K562 (cell line): Measurements from ENCODE around the gene TSPAN13. TPM values are rescaled to one million over a fixed set of nuclear protein-coding genes. Genes with fewer than 3 reads are reported as not detected.

Experiments
- BCL6 ChIP-seq: fragments of 250-450 bp; sonication (Bioruptor Pico); IDR thresholded peaks from 2 replicates; pipeline ENCODE4 v1.4.0; 2020
- FOXK2 ChIP-seq, 2 experiments: fragments of 450-650 bp; IDR thresholded peaks in 1 of 2; conservative IDR thresholded peaks in 1 of 2; 2 replicates each; pipeline ENCODE4 v1.6.1; 2016; ENCODE audit warnings: low read depth in 2 of 2, mild to moderate bottlenecking in 1 of 2
- LCOR ChIP-seq: sonication (generic); formaldehyde crosslinking; IDR thresholded peaks from 2 replicates; pipeline ENCODE4 v1.8.0; 2022; ENCODE audit warnings: mild to moderate bottlenecking, missing genetic modification reagents
- POLR2A ChIP-seq: fragments of 450-650 bp; conservative IDR thresholded peaks from 2 replicates; pipeline ENCODE4 v1.6.1; 2016
- PRDM10 ChIP-seq: fragments of 450-650 bp; IDR thresholded peaks from 2 replicates; pipeline ENCODE4 v1.6.1; 2018; ENCODE audit not compliant: partially characterized antibody
- PRMT5 ChIP-seq: sonication (generic); formaldehyde crosslinking; IDR thresholded peaks from 2 replicates; pipeline ENCODE4 v1.5.0; 2020; ENCODE audit warnings: missing genetic modification reagents
- SMARCC2 ChIP-seq: fragments of 450-650 bp; IDR thresholded peaks from 2 replicates; pipeline ENCODE4 v1.6.1; 2017; ENCODE audit warnings: antibody characterized with exemption, moderate library complexity, mild to moderate bottlenecking, low read depth
- SMC3 ChIP-seq: conservative IDR thresholded peaks from 2 replicates; pipeline ENCODE4 v1.6.1; 2011; ENCODE audit warnings: low read depth, low read length, improper control_type of control experiment; ENCODE audit not compliant: insufficient read depth
- SNRNP70 ChIP-seq: fragments of 200-400 bp; formaldehyde crosslinking; optimal IDR thresholded peaks from 2 replicates; pipeline ENCODE3; 2017; ENCODE audit warnings: low read depth, low read length
- TCF15 ChIP-seq: fragments of 250-450 bp; sonication (Bioruptor Pico); IDR thresholded peaks from 2 replicates; pipeline ENCODE4 v1.8.0; 2022; ENCODE audit warnings: moderate library complexity, mild to moderate bottlenecking, inconsistent platforms
- TEAD1 ChIP-seq, 2 experiments: fragments of 450-650 bp in 1 of 2; sonication (generic) in 1 of 2; formaldehyde crosslinking; IDR thresholded peaks; 2 replicates each; pipeline versions ENCODE4 v1.4.0 to v1.8.0; 2020 to 2022; ENCODE audit warnings: mild to moderate bottlenecking in 2 of 2, missing genetic modification reagents in 1 of 2
- UBTF ChIP-seq, 2 experiments: IDR thresholded peaks; 2 replicates each; pipeline ENCODE4 v1.6.1; 2012; ENCODE audit warnings: improper control_type of control experiment in 2 of 2, low read depth in 2 of 2, low read length in 2 of 2, borderline replicate concordance in 1 of 2
- XRCC5 ChIP-seq: fragments of 200-400 bp; formaldehyde crosslinking; IDR thresholded peaks from 2 replicates; pipeline ENCODE4 v1.6.1; 2017; ENCODE audit warnings: low read depth, mild to moderate bottlenecking, low read length
- YY1 ChIP-seq, 3 experiments: IDR thresholded peaks; 2 replicates each; pipeline ENCODE4 v1.6.1; 2011; ENCODE audit warnings: low read length in 2 of 3, mild to moderate bottlenecking in 2 of 3, moderate library complexity in 2 of 3, borderline replicate concordance in 1 of 3, control low read depth in 1 of 3, low read depth in 1 of 3; ENCODE audit not compliant: insufficient read depth in 3 of 3, insufficient replicate concordance in 2 of 3, control insufficient read depth in 1 of 3, insufficient read length in 1 of 3; ENCODE audit errors: extremely low read depth in 1 of 3
- ZBTB26 ChIP-seq: fragments of 450-650 bp; formaldehyde crosslinking; IDR thresholded peaks from 2 replicates; pipeline ENCODE4 v1.4.0; 2022; ENCODE audit warnings: missing genetic modification characterization
- ZBTB7A ChIP-seq: IDR thresholded peaks from 2 replicates; pipeline ENCODE4 v1.6.1; 2011; ENCODE audit warnings: low read depth, mild to moderate bottlenecking, low read length, moderate library complexity, borderline replicate concordance; ENCODE audit not compliant: control insufficient read depth
- ZNF165 ChIP-seq: fragments of 250-450 bp; sonication (Bioruptor Pico); IDR thresholded peaks from 2 replicates; pipeline ENCODE4 v1.4.0; 2020; ENCODE audit warnings: borderline replicate concordance
- ZNF717 ChIP-seq: fragments of 250-450 bp; sonication (Bioruptor Pico); IDR thresholded peaks from 2 replicates; pipeline ENCODE4 v1.5.0; 2021
- ZNF780A ChIP-seq: fragments of 250-450 bp; sonication (Bioruptor Pico); IDR thresholded peaks from 2 replicates; pipeline ENCODE4 v1.5.0; 2021; ENCODE audit warnings: mild to moderate bottlenecking
- polyA plus RNA-seq, 8 experiments: library from polyadenylated mRNA; depleted of rRNA in 4 of 8; stranded (reverse) in 5 of 8; unstranded in 3 of 8; fragments of >200 nt; fragmentation: Nextera tagmentation in 2 of 8; fragmentation: Illumina TruSeq in 1 of 8; extraction: Ambion mirVana in 2 of 8; extraction: Trizol in 1 of 8; gene quantifications; 2 replicates each; pipeline versions ENCODE4 v1.2.1 to v1.2.3, GENCODE V29; 2011 to 2014; ENCODE audit warnings: inconsistent platforms in 1 of 8, missing spikeins in 1 of 8
- total RNA-seq, 7 experiments: library from RNA; depleted of rRNA in 6 of 7; stranded (reverse); fragments of >200 nt in 6 of 7; fragmentation: Illumina TruSeq in 2 of 7; extraction: Trizol in 2 of 7; gene quantifications; 2 replicates each; pipeline versions ENCODE4 v1.2.1 to v1.2.3, GENCODE V29; 2011 to 2021; ENCODE audit warnings: low replicate concordance in 1 of 7

Gene TSPAN13
- total and polyA plus RNA-seq, 9 of the 15 experiments (the other 6 are each of a cell fraction or from before 2014, with no cell fraction given) = 7.8 to 46.3 (median 20.0) TPM

GRCh38 chr7:16753932-16754855 is 639 bp downstream of the TSPAN13 start (continued):
- TF ChIP-seq PRDM10 (peak; percentile 7), XRCC5 (no peak), TCF15 (no peak), PRMT5 (CRISPR knock-in tag) (no peak), FOXK2 (conservative IDR thresholded peaks at IDR 0.05 in 1 of 2, IDR thresholded peaks at IDR 0.05 in 1 of 2; ENCODE audit: low read depth in 2 of 2) (no peak), TEAD1 (CRISPR knock-in tag; IDR thresholded peaks at IDR 0.05) (no peak), BCL6 (CRISPR knock-in tag) (no peak), ZBTB7A (peak; percentile 18; the same call in 1 of the 2 replicates), ZNF780A (CRISPR knock-in tag) (no peak), ZNF165 (CRISPR knock-in tag) (no peak), ZBTB26 (no peak), YY1 (IDR thresholded peaks at IDR 0.05; ENCODE audit: borderline replicate concordance in 1 of 3, control insufficient read depth in 1 of 3, extremely low read depth in 1 of 3, insufficient read depth in 3 of 3, insufficient read length in 1 of 3, insufficient replicate concordance in 2 of 3, low read depth in 1 of 3, low read length in 2 of 3) (peak in 1 of 3 experiments; percentile 48), ZNF717 (CRISPR knock-in tag) (no peak), LCOR (CRISPR knock-in tag) (no peak), SNRNP70 (no peak), SMARCC2 (peak; percentile 33; the same call in 1 of the 2 replicates), UBTF (IDR thresholded peaks at IDR 0.05; ENCODE audit: borderline replicate concordance in 1 of 2, low read depth in 2 of 2, low read length in 2 of 2) (peak in 1 of 2 experiments; percentile 59; a peak in 1 of 4 replicates), SMC3 (no peak), POLR2A (no peak)
